Activated CD4-positive, alpha-beta T cell treated with anti-CD3 and anti-CD28 coated beads, Interleukin-10, Interleukin-2, amounts not matched to agents 100 ng/mL and 50 ng/mL, durations not matched to agents 16 hours and 8 hours (primary cell): ENCODE data around the gene BRD3.

ENCODE experiments used
- DNase-seq: peaks from one replicate; pipeline ENCODE4 v3.0.0-alpha.2; 2020

The BRD3 gene

DNA sequence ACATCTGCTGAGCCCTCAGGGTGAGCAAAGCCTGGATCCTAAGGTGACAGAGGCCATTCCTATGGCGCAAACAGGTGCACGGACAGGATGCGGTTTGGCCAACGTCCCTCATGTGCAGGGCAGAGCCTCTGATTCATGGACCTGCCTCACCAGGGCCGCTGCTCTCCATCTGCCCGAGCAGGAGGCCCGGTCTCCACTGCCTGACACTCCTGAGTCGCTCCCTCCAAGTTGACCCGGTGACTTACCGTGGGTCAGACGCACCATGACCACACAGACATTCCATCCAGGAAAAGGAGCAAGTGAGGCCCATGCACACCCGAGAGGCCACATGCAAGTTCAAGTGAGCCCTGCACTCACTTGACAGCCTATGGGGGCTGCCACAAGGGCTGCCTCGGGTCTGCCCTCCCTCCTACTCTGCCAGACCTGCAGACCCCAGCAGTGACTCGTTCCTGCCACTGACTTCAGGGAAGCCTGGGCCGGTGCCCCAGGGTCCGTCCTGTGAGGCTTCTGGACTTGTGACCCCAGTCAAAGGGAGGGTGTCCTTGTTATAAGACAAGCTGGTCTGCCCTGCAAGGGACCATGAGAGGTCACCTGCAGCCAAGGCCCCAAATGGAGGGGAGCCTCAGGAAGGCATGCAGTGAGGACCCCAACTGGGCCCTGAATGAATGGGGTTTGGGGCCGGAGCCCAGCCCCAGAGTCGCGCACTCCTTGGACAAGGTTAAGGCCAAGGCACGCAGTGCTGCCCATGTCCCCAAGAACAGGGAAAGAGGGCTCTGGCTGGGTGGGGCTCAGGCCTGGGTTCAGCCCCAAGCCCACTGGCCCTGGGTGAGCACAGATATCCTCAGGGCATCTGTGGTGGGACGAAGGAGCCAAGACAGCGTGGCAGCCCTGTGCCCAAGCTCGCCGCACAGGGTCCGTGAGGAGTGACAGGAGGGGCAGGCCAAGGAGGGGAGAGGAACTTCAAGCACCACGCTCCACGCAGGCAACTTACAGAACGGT lies 32.5 kb downstream of the BRD3 start:
- DNase-seq, result no peak

DNA sequence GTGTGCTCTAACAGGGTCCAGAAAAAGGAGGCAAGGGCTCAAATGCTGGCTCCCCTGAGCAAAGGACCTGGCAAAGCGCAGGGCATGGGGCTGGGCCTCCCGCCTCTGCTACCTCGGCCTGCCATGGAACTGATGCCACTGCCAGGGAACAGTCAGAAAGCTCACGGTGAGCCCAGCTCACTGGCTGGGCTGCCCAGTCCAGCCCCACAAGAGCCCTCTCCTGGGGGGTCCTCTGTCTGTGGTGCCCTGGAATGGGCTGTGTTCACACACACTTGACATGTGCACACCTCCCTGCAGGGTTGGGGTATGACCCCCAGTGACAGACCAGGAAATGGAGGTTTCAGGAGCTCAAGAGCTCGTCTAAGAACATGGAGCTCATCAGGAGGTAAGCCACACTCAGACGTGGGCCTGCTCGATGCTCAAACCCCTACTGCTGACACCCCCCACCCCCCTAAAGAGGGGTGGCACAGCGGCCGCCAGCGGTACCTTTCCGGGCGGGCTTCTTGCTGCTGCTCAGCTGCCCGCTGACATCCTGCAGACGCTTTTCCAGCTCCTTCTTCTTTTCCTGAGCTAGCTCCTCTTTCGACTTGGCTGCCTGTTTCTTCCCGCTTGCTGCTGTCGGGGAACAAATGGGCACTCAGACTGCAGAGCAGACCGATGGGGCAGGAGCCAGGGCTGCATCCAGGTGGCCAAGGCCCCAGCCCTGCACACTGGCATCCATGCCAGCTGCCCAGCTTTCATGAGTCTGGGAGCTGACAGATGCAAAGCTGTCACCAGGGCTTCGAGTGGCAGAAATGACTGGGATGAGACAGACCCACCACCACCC lies 33.4 kb downstream of the BRD3 start:
- no peak for DNase-seq

DNA sequence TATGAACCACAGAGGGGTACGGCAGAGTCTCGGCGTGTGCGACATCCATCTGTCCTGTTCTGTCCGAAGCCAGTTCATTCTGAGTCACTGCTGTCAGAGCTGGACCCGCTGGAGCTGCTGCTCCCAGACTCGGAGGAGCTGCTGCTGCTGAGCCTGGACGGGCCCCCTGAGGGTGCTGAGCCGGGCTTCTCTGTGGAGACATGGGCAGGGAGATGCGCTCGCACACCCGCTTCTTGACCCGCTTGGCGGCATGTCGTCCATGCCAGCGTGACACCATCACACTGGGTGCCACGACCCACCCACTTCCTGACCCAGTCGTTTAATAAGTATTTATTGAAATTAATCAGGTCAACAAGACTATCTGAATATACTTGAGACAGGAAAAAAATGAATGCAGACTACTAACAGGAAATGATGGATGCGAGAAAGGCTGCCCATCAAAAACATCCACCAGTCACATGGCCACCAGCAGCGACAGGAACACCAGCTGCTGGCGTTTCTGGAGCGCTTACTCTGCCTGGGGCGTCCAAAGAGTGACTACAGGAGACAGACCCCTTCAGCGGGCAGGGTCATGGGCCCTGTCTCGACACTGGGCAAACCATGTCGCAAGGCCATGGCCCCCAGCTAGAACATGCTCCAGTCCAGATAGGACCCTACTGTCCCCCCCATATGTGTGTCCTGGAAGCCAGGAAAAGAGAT lies 34.2 kb downstream of the BRD3 start:
- no peak for DNase-seq

DNA sequence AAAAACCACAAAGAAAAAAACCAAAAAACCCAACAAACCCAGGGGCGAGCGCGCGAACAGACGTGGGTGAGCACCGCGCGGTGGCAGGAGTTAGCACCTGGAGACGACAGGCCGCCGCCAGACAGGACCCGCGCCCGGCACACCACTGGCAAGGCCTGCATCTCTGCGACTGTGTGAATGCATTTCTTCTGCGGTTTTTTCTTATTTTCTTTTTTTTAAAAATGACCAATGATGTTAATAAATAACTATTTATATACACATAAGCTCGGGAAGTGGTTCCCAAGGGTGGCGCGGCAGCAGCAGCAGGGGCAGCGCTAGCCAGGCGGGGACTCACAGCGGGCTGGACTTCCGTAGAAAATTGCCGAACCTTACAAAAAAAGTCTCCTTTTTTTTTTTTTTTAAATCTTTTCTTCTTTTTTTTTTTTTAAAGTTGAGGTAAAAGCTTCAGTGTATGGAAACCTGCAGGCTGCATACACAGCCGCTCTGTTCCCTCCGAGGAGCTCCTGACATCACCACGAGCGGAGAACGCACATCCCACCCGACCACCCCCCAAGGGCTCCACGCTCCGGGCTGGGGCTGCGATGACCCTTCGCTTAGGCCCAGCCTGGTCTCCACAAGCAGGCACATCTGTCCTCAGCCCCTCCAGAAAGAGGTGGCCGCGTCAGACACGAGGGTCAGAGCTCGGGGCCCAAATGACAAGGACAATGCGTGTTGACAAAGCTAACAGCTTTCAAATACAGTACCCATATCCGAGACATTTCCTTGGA lies 35.2 kb downstream of the BRD3 start:
- DNase-seq, result no peak

DNA sequence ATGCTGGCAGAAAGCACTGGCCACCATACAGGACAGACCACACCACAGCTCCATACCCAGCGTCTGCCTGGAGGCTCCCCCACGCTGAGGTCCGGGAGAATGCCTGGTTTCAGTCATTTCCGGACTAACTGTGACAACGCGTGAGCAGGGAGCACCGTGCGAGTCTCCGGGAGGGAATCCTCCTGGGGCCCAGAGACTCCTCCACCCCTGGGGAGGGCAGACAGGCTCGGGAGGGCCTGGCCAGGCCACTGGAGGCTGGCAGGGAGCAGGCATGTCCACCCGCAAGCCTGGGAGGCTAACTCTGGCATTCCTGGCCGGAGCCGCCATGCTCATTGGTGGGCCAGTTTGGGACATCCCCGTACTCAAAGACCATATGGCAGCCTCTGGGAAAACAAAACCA lies 36.0 kb downstream of the BRD3 start:
- no peak for DNase-seq

DNA sequence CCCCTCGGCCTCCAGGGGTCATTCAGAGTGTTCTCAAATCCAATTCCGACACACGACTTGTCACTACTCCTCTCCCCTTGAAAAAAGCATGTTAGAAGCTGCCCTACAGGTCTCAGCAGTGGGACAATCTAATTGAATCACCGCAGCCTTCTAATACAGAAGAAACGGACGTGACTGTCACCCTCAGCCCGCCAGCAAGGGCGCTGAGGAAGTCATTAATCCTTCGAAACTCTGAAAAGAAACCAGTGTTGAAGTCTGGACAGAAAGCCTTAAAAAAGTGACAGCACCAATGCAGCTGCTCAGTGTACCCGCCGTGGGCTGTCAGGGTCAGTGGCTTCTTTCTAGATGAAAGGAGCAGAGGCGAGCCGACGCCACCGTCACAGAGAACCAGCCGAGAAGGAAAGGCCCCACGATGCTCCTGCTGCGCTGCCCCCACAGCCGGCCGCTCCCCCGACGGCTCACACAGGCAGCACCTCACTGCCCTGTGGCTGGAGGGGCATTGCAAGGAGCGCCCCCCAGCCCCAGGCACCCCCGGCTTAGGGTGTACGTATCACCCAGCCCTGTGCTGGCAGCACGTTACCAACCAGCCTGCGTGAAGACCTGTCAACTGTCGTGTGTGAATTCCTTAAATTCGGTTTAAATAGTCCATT lies 36.9 kb downstream of the BRD3 start:
- no peak for DNase-seq

DNA sequence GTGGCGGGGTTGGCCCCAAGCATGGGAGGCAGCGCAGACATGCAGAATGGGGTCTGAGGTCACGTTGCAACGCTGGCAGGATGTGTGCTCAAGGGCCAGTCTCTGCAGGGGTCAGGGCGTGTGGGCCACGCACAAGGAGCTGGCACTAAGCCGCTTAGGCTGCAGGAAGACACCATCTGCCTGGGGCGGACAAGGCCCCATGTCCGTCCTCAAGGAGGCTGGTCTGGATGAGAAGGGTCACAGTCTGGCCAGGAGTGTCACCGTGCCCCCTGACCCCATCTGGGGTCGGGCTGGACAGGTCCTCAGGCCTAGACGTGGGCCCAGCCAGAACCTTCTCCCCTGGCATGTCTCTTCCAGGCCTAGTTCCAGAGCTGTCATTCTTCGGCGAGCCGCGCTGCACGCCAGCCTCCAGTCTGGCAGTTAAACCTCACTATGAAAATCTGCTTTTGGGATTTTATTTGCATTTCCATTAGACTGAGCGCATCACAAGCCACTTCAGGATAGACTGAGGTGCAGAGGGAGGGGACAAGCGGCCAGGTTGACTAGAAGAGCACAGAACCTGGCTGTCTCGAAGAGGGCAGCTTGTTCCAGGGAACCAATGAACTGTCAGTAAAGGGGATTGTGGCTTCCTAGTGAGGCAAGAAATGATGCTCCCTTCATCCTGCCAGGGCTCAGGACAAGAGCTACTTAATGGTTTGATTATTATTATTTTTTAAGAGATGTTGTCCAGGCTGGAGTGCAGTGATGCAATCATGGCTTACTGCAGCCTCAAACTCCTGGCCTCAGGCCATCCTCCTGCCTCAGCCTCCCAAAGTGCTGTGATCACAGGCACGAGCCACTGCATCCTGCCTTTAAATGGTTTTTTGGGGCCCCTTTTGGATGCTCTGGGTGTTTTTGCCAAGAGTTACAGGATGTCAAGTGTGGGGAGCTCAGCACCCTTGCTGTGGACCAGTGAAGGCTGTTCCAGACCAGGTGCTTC lies 38.3 kb downstream of the BRD3 start:
- DNase-seq, result no peak

DNA sequence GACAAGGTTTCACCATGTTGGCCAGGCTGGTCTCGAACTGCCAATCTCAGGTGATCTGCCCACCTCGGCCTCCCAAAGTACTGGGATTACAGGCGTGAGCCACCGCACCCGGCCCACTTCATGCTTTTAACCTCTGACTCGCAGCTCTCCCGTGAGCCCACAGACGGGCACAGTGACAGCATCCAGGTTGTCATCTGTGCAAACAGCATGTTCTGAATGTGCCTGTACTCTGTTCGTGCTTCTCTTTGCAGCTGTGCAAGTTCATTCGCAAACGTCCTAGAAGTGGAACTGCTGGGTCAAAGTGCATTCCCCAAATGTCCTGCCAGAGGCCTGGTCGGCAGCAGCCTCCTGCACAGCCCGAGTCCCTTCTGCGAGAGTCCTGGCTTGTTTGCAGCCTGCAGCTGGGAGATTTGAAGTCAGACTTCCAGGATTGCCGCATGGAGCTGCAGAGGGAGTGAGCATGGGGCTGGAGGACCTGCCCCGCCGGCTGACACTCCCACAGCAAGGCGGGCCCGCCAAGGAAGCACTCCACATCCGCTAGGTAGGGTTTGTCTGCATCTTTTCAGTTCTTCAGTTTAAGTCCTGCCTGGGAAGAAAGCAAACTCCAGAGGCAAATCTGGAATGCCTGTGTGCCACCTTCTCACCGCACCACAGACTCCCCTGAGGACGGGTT lies 39.1 kb downstream of the BRD3 start:
- no peak for DNase-seq

DNA sequence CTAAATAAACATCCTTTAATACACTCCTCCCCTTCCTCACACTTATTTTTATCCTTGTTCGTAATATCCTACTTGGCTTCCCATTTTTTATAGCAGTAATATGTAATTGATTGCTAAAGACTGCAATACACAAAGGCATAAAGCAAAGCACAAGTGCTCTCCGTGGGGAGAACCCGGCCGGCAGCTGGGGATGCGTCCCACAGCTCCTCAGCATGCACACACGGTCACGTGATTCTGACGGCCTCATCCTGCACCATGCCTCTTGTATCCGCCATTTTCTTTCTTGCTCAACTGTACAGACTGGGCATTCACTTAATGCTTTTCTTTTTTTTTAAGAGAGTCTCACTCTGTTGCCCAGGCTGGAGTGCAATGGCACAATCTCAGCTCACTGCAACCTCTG lies 39.8 kb downstream of the BRD3 start:
- no peak for DNase-seq

DNA sequence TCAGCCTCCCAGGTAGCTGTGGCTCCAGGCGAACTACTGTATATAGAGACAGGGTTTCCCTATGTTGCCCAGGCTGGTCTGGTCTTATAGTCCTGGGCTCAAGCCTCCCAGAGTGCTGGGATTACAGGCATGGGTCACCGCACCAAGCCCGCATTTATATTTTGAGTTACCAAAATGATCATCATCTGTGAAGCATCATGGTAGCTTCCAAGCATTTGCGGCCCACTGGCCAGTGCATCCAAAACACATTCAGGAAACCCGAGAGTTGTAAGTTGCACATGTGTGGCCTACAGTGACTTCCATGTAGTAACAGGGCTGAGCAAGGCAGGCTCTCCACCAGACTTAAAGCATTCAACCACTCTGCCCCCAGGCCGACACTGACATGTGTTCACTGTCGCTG lies 40.3 kb downstream of the BRD3 start:
- no peak for DNase-seq

DNA sequence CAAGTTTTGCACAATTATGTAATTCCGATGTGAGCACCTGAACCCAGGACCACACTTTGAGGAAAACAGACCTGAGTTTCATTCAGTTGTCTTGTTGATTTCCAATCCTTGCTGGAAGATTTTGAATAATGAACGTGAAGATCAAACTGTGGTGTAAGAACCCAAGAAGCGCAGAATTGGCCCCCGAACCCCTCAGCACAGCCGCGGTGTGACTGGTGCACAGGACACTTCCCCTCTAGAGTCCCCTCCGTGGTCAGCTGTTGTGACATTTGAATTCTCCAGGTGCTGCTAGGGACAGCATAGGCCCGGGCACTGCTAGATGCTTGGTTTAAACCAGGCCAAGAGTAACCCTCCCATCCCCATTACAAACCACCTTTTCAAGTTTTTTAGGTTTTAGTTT lies 40.8 kb downstream of the BRD3 start:
- no peak for DNase-seq

DNA sequence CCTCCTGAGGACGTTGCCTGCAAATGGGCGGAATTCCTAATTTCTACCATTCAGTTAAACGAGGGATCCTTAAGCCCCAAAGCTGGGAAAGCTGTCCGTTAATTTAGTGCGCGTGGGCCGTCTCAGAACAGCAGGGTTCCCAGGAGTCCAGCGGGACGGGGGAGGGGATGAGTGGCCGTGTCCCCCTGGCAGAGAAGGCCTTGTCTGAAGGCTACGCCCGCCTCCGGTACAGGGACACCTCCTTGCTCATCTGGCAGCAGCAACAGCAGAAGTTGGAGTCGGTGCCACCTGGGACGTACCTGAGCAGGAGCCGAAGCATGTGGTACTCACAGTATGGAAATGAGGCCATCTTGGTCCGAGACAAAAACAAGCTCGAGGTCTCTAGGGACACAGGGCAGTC lies 41.2 kb downstream of the BRD3 start:
- no peak for DNase-seq

DNA sequence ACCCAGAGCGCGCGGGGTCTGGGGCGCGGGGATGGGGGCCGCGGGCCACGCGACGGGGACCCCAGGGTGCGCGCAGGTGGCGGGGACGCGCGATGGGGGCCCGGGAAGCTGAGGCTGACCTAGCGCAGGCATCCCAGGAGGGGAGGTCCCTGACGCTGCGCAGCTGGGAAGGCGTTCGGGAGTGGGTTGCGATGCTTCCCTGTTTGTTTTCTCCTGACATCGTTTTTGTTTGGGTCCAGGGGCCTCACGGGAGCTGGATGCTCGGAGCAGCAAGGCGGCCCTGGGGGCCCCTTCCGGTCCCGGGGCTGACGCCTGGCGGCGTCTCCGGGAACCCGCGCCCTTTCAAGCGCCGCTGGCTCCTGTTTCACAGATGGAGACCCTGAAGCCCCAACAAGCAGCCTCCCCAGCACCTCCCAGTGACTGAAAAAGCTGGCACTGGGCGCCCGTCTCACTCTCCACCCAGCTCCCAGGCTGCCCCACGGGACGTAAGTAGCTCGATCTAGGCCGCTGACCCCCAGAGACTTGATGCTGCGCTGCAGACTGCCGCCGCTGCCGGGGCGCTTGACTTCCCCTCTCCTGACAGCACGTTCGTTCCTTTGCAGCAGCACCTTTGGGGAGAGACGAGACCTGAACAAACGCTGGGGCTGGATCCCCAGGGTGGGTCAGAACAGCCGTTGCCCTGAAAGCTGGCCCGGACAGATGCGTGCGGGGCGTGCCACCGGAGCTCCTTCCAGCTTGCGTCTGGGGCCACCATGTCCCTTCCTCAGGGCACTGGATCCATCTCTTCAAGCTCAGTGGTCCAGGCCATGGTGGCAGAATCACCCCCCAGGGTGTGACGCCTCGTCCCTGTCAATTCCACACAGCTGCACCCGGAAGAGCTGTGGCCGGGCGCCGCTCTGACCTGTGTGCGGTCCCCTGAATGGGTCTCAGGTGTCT lies 42.0 kb downstream of the BRD3 start:
- peak; percentile 51 for DNase-seq

DNA sequence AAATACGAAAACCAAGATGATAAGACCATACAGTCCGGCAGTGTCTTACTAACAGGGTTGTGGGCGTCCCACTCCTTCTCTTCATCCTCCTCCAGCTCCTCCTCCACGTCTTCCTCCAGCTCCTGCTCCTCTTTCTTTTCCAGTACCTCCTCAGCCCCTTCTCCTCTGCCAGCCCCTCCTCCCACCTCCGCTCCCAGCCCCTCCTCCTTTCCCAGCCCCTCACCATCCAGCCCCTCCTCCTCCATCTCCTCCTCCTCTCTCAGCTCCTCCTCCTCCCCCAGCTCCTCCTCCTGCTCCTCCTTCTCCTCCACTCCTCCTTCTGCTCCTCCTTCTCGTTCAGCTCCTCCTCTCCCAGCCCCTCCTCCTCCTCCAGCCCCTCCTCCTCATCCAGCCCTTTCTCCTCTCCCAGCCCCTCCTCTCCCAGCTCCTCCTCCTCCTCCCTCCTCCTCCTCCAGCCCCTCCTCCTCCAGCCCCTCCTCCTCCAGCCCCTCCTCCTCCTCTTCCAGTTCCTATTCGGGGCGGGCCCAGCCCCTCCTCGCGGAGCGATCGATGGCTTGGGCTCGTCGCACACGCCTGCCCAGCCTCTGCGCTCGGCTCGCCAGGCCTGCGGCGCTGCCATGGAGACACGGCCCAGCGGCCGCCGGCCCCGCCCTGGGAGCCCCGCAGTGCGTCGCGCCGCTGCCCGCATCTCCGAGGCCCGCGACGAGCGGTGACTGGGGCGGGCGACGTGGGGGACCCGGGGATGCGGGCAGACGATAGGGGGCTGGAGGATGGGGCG lies 42.8 kb downstream of the BRD3 start, which contains the start of gene BRD3OS:
Gene BRD3OS, plus strand, starts transcription at position 654 of the 778 bp plus-strand sequence. CDS start 1,267 bp downstream, outside the sequence.
- peak; percentile 97 for DNase-seq

DNA sequence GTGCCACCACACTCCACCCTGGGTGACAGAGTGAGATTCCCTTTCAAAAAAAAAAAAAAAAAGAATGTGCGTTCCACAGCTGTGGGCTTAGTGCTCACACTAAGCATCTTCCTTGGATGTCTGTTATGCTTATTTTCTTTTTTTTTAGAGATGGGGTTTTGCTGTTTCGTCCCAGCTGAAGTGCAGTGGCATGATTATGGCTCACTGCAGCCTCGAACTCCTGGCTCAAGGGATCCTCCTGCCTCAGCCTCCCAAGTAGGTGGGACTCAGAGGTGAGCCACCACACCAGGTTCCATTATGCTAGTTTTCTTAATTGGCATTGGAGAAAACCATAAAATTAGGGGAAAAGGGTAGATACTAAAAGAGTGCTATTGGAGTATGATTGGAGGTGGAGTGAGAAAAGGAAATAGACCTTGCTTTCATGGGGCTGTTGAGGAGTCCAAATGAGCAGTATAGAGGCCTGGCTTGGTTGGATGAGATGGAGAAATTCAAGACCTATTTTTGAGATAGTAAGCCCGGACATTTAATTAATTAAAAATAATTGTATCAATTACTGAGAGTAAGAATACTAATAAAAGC lies 43.5 kb downstream of the BRD3 start:
- no peak for DNase-seq

DNA sequence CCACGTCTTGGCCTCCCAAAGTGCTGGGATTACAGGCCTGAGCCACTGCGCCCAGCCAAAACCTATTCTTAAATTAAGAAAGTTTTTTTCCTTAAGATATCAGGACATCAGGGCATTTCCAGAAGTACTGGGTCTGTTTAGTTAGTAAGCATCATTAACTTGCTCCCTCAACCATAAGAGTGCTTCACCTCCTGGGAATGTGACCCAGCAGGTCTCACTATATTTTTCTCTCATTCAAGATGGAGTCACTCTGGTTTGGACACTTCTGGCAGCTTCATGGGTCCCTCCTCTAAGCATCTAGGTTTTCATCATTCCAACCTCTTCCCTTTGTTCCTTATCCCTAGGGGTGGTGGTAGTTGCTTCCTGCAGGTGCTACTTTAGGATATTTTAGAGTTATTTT lies 52.9 kb downstream of the BRD3 start:
- no peak for DNase-seq

DNA sequence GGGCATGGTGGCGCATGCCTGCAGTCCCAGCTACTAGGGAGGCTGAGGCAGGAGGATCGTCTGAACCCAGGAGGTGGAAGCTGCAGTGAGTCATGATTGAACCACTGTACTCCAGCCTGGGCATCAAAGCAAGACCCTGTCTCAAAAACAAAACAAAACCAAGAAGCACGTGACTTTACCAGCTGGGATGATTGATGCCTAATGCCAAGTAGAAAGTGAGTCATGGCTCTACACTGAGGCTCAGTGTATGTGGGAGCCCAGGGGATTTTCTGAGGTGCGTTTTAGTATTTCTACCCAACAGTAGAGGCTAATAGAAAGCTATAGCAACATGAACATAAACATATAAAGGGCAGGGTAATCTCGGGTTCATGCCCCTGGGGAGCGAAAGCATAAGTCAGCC lies 56.4 kb downstream of the BRD3 start:
- no peak for DNase-seq
